HFF-Myc (cell line): ENCODE results near the gene ASB10.

Source experiments
- DNase-seq: peaks from one replicate; pipeline ENCODE4 v3.0.0-alpha.2; 2011; ENCODE audit warnings: low read depth; ENCODE audit errors: extremely low read depth
- H3K4me3 ChIP-seq: replicated peaks from 2 replicates; pipeline ENCODE4 v1.5.1; 2011; ENCODE audit warnings: low read depth, mild to moderate bottlenecking, control low read depth, low read length
- CTCF ChIP-seq: IDR thresholded peaks from 2 replicates; pipeline ENCODE4 v1.5.1; 2012; ENCODE audit warnings: mild to moderate bottlenecking, low read depth, low read length, control low read depth; ENCODE audit errors: missing control alignments

Gene ASB10

GRCh38 chr7:151148319-151149259 is 38.5 kb downstream of the ASB10 start:
- no peak for TF ChIP-seq CTCF

DNA sequence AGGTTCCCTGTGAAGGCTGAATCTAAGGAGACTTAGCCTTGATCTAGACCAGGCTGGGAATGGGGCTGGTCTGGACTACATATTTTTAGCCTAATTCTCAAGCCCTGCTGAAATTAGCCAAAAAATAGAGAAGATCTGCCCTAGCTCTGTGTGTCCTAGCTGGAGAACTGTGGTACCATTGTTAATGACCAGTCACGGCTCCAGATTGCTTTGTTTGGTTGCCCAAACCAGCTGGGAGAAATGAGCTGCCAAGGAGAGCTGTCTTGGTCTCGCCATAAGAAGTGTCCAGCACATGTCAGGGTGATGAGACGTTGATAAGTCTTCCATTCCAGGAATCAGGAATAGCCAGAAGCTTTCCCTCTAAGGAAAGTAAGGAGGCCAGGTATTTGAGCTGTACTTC is 40.3 kb downstream of the ASB10 start:
- no peak for TF ChIP-seq CTCF
- no peak for DNase-seq
- no peak overlapping the region for H3K4me3 ChIP-seq

More at GRCh38 chr7:151148319-151149259, 38.5 kb downstream of the ASB10 start:
- no peak overlapping the region for H3K4me3 ChIP-seq
- DNase-seq: no peak

GRCh38 chr7:151144387-151144786 is 42.7 kb downstream of the ASB10 start:
- no peak for DNase-seq
- no peak overlapping the region for H3K4me3 ChIP-seq
- TF ChIP-seq CTCF: no peak

- no peak for DNase-seq
- H3K4me3 ChIP-seq: no peak overlapping the region
- TF ChIP-seq CTCF: no peak
Observed at GRCh38 chr7:151143261-151144015, 43.6 kb downstream of the ASB10 start.

GRCh38 chr7:151142686-151143040 is 44.4 kb downstream of the ASB10 start:
- no peak overlapping the region for H3K4me3 ChIP-seq
- no peak for DNase-seq
- no peak for TF ChIP-seq CTCF

- TF ChIP-seq CTCF: no peak
- DNase-seq: no peak
Observed at GRCh38 chr7:151141855-151142685, 45.0 kb downstream of the ASB10 start.

More at GRCh38 chr7:151141855-151142685, 45.0 kb downstream of the ASB10 start:
- H3K4me3 ChIP-seq: no peak overlapping the region
